C4-2B (cell line): ENCODE data around the gene ABCA6.

ENCODE experiments used
- CTCF ChIP-seq: fragments of 450-650 bp; conservative IDR thresholded peaks from 2 replicates; pipeline ENCODE4 v1.5.1; 2017; ENCODE audit warnings: mild to moderate bottlenecking
- ZFX ChIP-seq: fragments of 450-650 bp; IDR thresholded peaks from 2 replicates; pipeline ENCODE4 v1.6.1; 2017

- TF ChIP-seq CTCF (0 out of 2 replicates have a peak, but pooled peaks have one; percentile 4), ZFX (no peak)
Measured at GRCh38 chr17:69058165-69058564, 83.5 kb downstream of the ABCA6 start.
